A673 (cell line): ENCODE data around the gene MRPL20.

Experiments
- CTCF ChIP-seq: fragments of 300-800, 200-600 bp; sonication (generic); conservative IDR thresholded peaks from 2 replicates; pipeline ENCODE4 v1.5.1; 2017; ENCODE audit warnings: low read depth, mild to moderate bottlenecking, antibody characterized with exemption, low read length, moderate library complexity, mixed read lengths
- EZH2 ChIP-seq: fragments of 200-600 bp; sonication (generic); IDR thresholded peaks from 2 replicates; pipeline ENCODE4 v1.6.1; 2017; ENCODE audit warnings: borderline replicate concordance, low read depth, mild to moderate bottlenecking, mixed read lengths, antibody characterized with exemption, low read length; ENCODE audit not compliant: poor library complexity, severe bottlenecking

- no peak for TF ChIP-seq CTCF
- TF ChIP-seq EZH2 = no peak
Measured at GRCh38 chr1:1399872-1400575, 7.1 kb downstream of the MRPL20 start.
